NCI-H2196 treated with DMSO at 0.1 percent for 48 hours (cell line): ENCODE results near the gene TARS3.

Source experiments
- DNase-seq: peaks from one replicate; lab custom pipeline; 2025; ENCODE audit not compliant: unreplicated experiment; lab: John Stamatoyannopoulos, UW

TARS3 gene

GRCh38 chr15:101702077-101702476, 22.2 kb downstream of the TARS3 start:
- no peak for DNase-seq

GRCh38 chr15:101698314-101698713, 26.0 kb downstream of the TARS3 start:
- no peak for DNase-seq

GRCh38 chr15:101697488-101697887, 26.8 kb downstream of the TARS3 start:
- DNase-seq: no peak

- DNase-seq: no peak
Observed at GRCh38 chr15:101696829-101697228, 27.4 kb downstream of the TARS3 start.

- DNase-seq: no peak
Observed at GRCh38 chr15:101694261-101694660, 30.0 kb downstream of the TARS3 start.

- no peak for DNase-seq
Observed at GRCh38 chr15:101692801-101693598, 31.3 kb downstream of the TARS3 start.

- DNase-seq: no peak
Observed at GRCh38 chr15:101689901-101690300, 34.4 kb downstream of the TARS3 start.

- DNase-seq: no peak
Observed at GRCh38 chr15:101686718-101687117, 37.6 kb downstream of the TARS3 start.

GRCh38 chr15:101684877-101685276, 39.4 kb downstream of the TARS3 start:
- DNase-seq: no peak

- no peak for DNase-seq
Observed at GRCh38 chr15:101684384-101684783, 39.9 kb downstream of the TARS3 start.

GRCh38 chr15:101679806-101680205, 44.5 kb downstream of the TARS3 start:
- DNase-seq: no peak

- no peak for DNase-seq
Observed at GRCh38 chr15:101676921-101677329, 47.3 kb downstream of the TARS3 start.

- DNase-seq: no peak
Observed at GRCh38 chr15:101675796-101676582, 48.3 kb downstream of the TARS3 start.

- DNase-seq: no peak
Observed at GRCh38 chr15:101675015-101675414, 49.3 kb downstream of the TARS3 start.

GRCh38 chr15:101672298-101672697, 52.0 kb downstream of the TARS3 start:
- DNase-seq: no peak

- DNase-seq: no peak
Observed at GRCh38 chr15:101669744-101670143, 54.5 kb downstream of the TARS3 start.

- DNase-seq: no peak
Observed at GRCh38 chr15:101667881-101668280, 56.4 kb downstream of the TARS3 start.

GRCh38 chr15:101664303-101664913, 59.9 kb downstream of the TARS3 start:
- no peak for DNase-seq

- no peak for DNase-seq
Observed at GRCh38 chr15:101662203-101662602, 62.1 kb downstream of the TARS3 start.

GRCh38 chr15:101660005-101660404, 64.3 kb downstream of the TARS3 start:
- no peak for DNase-seq

GRCh38 chr15:101657968-101658784, 66.1 kb downstream of the TARS3 start:
- peak; percentile 22 for DNase-seq
